H1 (cell line): ENCODE data around the gene MYLK2. TPM values are rescaled to one million over a fixed set of nuclear protein-coding genes. Genes with fewer than 3 reads are reported as not detected.
A peak's percentile ranks its signal among the peaks of the same experiment; 100 is the strongest.

Source experiments
- CTCF ChIA-PET: fragments of 300-600 bp; sonication (Branson Sonifier 250); formaldehyde crosslinking; loops from one replicate; lab custom pipeline; 2021; ENCODE audit not compliant: partially characterized antibody; lab: Charles Lee
- POLR2A ChIA-PET: fragments of 300-600 bp; sonication (Branson Sonifier 250); formaldehyde crosslinking; loops from one replicate; lab custom pipeline; 2021; ENCODE audit warnings: inconsistent platforms; ENCODE audit not compliant: partially characterized antibody; lab: Charles Lee
- DNase-seq, 2 experiments: peaks; one replicate each; pipeline versions ENCODE4 v3.0.0 to v3.0.0-alpha.2; 2010 to 2022; ENCODE audit warnings: low spot score in 2 of 2, low read depth in 1 of 2, mixed read lengths in 1 of 2
- FAIRE-seq: peaks from 2 replicates; lab custom pipeline; 2011; peaks lifted over from hg19 to GRCh38; lab: Jason Lieb, UNC
- H2AFZ ChIP-seq: 2 replicates; pipeline ENCODE4 v1.8.1; 2012; ENCODE audit warnings: low read length, inconsistent platforms
- H2AK5ac ChIP-seq: 2 replicates; pipeline ENCODE4 v1.6.1; 2013; ENCODE audit warnings: low read depth, low read length
- H2BK120ac ChIP-seq: replicated peaks from 2 replicates; pipeline ENCODE3; 2013; ENCODE audit warnings: low read depth, low read length, inconsistent platforms
- H2BK12ac ChIP-seq: 2 replicates; pipeline ENCODE4 v1.6.1; 2013; ENCODE audit warnings: low read depth, low read length
- H2BK15ac ChIP-seq: 2 replicates; pipeline ENCODE4 v1.6.1; 2013; ENCODE audit warnings: low read length
- H2BK20ac ChIP-seq: 2 replicates; pipeline ENCODE4 v1.6.1; 2013; ENCODE audit warnings: low read length
- H2BK5ac ChIP-seq: 2 replicates; pipeline ENCODE4 v1.6.1; 2013; ENCODE audit warnings: low read depth, low read length
- H3K14ac ChIP-seq: 2 replicates; pipeline ENCODE4 v1.6.1; 2013; ENCODE audit warnings: inconsistent platforms; ENCODE audit not compliant: insufficient read length
- H3K18ac ChIP-seq: 2 replicates; pipeline ENCODE4 v1.6.1; 2013; ENCODE audit warnings: low read length; ENCODE audit errors: extremely low read depth
- H3K23ac ChIP-seq: 2 replicates; pipeline ENCODE4 v1.6.1; 2013; ENCODE audit warnings: inconsistent platforms; ENCODE audit not compliant: insufficient read length
- H3K23me2 ChIP-seq: 2 replicates; pipeline ENCODE4 v1.6.1; 2013; ENCODE audit warnings: low read depth, low read length
- H3K27ac ChIP-seq: 2 replicates; pipeline ENCODE4 v1.6.1; 2011; ENCODE audit warnings: low read depth, low read length, inconsistent platforms
- H3K27me3 ChIP-seq, 4 experiments: replicated peaks in 1 of 4; 1 replicate in 1 of 4; 2 replicates in 3 of 4; pipeline versions ENCODE4 v1.6.1 to v1.8.1; 2011 to 2013; ENCODE audit warnings: low read length in 3 of 4, mild to moderate bottlenecking in 3 of 4, inconsistent platforms in 2 of 4, mixed read lengths in 2 of 4, moderate library complexity in 1 of 4; ENCODE audit not compliant: control insufficient read depth in 3 of 4, insufficient read depth in 3 of 4; ENCODE audit errors: extremely low read depth in 1 of 4
- H3K36me3 ChIP-seq, 4 experiments: 2 replicates each; pipeline versions ENCODE4 v1.6.1 to v1.8.1; 2011 to 2013; ENCODE audit warnings: mild to moderate bottlenecking in 4 of 4, low read length in 3 of 4, moderate library complexity in 2 of 4, control low read depth in 1 of 4, inconsistent platforms in 1 of 4; ENCODE audit not compliant: insufficient read depth in 4 of 4, control insufficient read depth in 2 of 4
- H3K4ac ChIP-seq: replicated peaks from 2 replicates; pipeline ENCODE3; 2013; ENCODE audit warnings: low read length, low read depth, mixed read lengths, inconsistent platforms; ENCODE audit not compliant: insufficient read length
- H3K4me1 ChIP-seq, 4 experiments: replicated peaks in 1 of 4; 1 replicate in 1 of 4; 2 replicates in 3 of 4; pipeline versions ENCODE4 v1.6.1 to v1.8.1; 2011 to 2013; ENCODE audit warnings: low read length in 3 of 4, inconsistent platforms in 2 of 4, mixed read lengths in 1 of 4; ENCODE audit not compliant: insufficient read depth in 4 of 4, control insufficient read depth in 3 of 4
- H3K4me2 ChIP-seq, 2 experiments: 2 replicates each; pipeline versions ENCODE4 v1.6.1 to v1.8.1; 2011 to 2013; ENCODE audit warnings: low read depth in 2 of 2, low read length in 2 of 2, control low read depth in 1 of 2, inconsistent platforms in 1 of 2, mild to moderate bottlenecking in 1 of 2; ENCODE audit not compliant: insufficient read depth in 1 of 2
- H3K4me3 ChIP-seq, 4 experiments: fragments of 200-600, 300-600 bp in 1 of 4; sonication (generic), shearing (Covaris generic), sonication (Bioruptor Twin) in 1 of 4; 2 replicates each; pipeline versions ENCODE4 v1.5.1 to v1.8.1; 2011 to 2016; ENCODE audit warnings: low read length in 4 of 4, low read depth in 3 of 4, control low read depth in 2 of 4, inconsistent platforms in 2 of 4, mild to moderate bottlenecking in 2 of 4, mixed read lengths in 1 of 4, moderate library complexity in 1 of 4; ENCODE audit not compliant: insufficient read depth in 2 of 4; ENCODE audit errors: extremely low read depth in 1 of 4
- H3K56ac ChIP-seq: replicated peaks from 2 replicates; pipeline ENCODE3; 2013; ENCODE audit warnings: low read depth, mild to moderate bottlenecking, mixed read lengths, low read length, inconsistent platforms; ENCODE audit not compliant: insufficient read length
- H3K79me1 ChIP-seq: 2 replicates; pipeline ENCODE4 v1.6.1; 2013; ENCODE audit warnings: low read depth, low read length, control low read depth
- H3K79me2 ChIP-seq, 2 experiments: 2 replicates each; pipeline versions ENCODE4 v1.6.1 to v1.8.1; 2012 to 2013; ENCODE audit warnings: low read length in 2 of 2, mild to moderate bottlenecking in 2 of 2, inconsistent platforms in 1 of 2; ENCODE audit not compliant: insufficient read depth in 2 of 2, control insufficient read depth in 1 of 2
- H3K9ac ChIP-seq, 4 experiments: replicated peaks in 1 of 4; 1 replicate in 1 of 4; 2 replicates in 3 of 4; pipeline versions ENCODE4 v1.6.1 to v1.8.1; 2011 to 2013; ENCODE audit warnings: low read depth in 3 of 4, low read length in 3 of 4, control low read depth in 2 of 4, mild to moderate bottlenecking in 2 of 4, moderate library complexity in 2 of 4, inconsistent platforms in 1 of 4; ENCODE audit errors: extremely low read depth in 1 of 4
- H3K9me3 ChIP-seq, 2 experiments: 2 replicates each; pipeline versions ENCODE4 v1.6.1 to v1.8.1; 2012 to 2013; ENCODE audit warnings: mild to moderate bottlenecking in 2 of 2, moderate library complexity in 2 of 2, control low read depth in 1 of 2, inconsistent platforms in 1 of 2, low read depth in 1 of 2, low read length in 1 of 2, mixed read lengths in 1 of 2; ENCODE audit not compliant: insufficient read depth in 2 of 2
- H4K20me1 ChIP-seq, 2 experiments: replicated peaks in 1 of 2; 2 replicates each; pipeline versions ENCODE3 to v1.8.1; 2011 to 2013; ENCODE audit warnings: inconsistent platforms in 2 of 2, low read length in 2 of 2, mild to moderate bottlenecking in 1 of 2; ENCODE audit not compliant: insufficient read depth in 2 of 2, control insufficient read depth in 1 of 2
- H4K5ac ChIP-seq: 2 replicates; pipeline ENCODE4 v1.6.1; 2013; ENCODE audit warnings: low read length, low read depth, mixed read lengths, inconsistent platforms; ENCODE audit not compliant: insufficient read length
- H4K8ac ChIP-seq: 2 replicates; pipeline ENCODE4 v1.8.0; 2013; ENCODE audit warnings: mild to moderate bottlenecking, moderate library complexity, low read length, inconsistent platforms; ENCODE audit not compliant: insufficient read depth; ENCODE audit errors: extremely low read depth
- H4K91ac ChIP-seq: replicated peaks from 2 replicates; pipeline ENCODE3; 2013; ENCODE audit warnings: low read length, mixed read lengths, inconsistent platforms; ENCODE audit not compliant: insufficient read length
- CBX8 ChIP-seq: fragments of 300-800, 300-1000 bp; sonication (generic); IDR thresholded peaks from 2 replicates; pipeline ENCODE4 v1.7.1; 2016; ENCODE audit warnings: low read depth, low read length, borderline replicate concordance
- CTCF ChIP-seq, 3 experiments: IDR thresholded peaks; 1 replicate in 2 of 3; 2 replicates in 1 of 3; pipeline versions ENCODE4 v1.5.1 to v1.6.1; 2011; ENCODE audit warnings: low read length in 3 of 3, mild to moderate bottlenecking in 3 of 3, inconsistent platforms in 2 of 3, low read depth in 1 of 3, moderate library complexity in 1 of 3; ENCODE audit not compliant: insufficient read depth in 1 of 3; ENCODE audit errors: control extremely low read depth in 1 of 3
- HDAC6 ChIP-seq: IDR thresholded peaks from one replicate; pipeline ENCODE4 v1.7.1; 2012; ENCODE audit warnings: low read depth, mild to moderate bottlenecking, inconsistent platforms, low read length, moderate library complexity
- KDM5A ChIP-seq: fragments of 200-600 bp; IDR thresholded peaks from 2 replicates; pipeline ENCODE4 v1.7.1; 2012; ENCODE audit warnings: mild to moderate bottlenecking, low read length, inconsistent platforms, mixed read lengths
- RNF2 ChIP-seq: fragments of 200-900, 300-1000 bp; sonication (generic); IDR thresholded peaks from 2 replicates; pipeline ENCODE4 v1.7.1; 2016; ENCODE audit warnings: borderline replicate concordance, low read depth, mild to moderate bottlenecking, antibody characterized with exemption, low read length; ENCODE audit not compliant: poor library complexity, severe bottlenecking; ENCODE audit errors: missing control alignments
- SIN3A ChIP-seq, 2 experiments: IDR thresholded peaks in 1 of 2; conservative IDR thresholded peaks in 1 of 2; 2 replicates each; pipeline ENCODE4 v1.6.1; 2011 to 2012; ENCODE audit warnings: low read length in 2 of 2, improper control_type of control experiment in 1 of 2, low read depth in 1 of 2, mild to moderate bottlenecking in 1 of 2
- SP4 ChIP-seq: IDR thresholded peaks from 2 replicates; pipeline ENCODE4 v1.6.1; 2012; ENCODE audit warnings: low read length, inconsistent platforms
- WGBS, 2 experiments: shearing (Covaris generic) in 1 of 2; methylation state at CpG; one replicate each; pipeline versions ENCODE4 v1.1.6 to v1.1.7; 2013 to 2015; ENCODE audit warnings: low lambda C conversion rate in 2 of 2, mixed read lengths in 2 of 2, inconsistent platforms in 1 of 2, low coverage in 1 of 2, missing lambda C conversion rate in 1 of 2; ENCODE audit not compliant: insufficient replicate concordance in 2 of 2, insufficient coverage in 1 of 2, insufficient read length in 1 of 2; ENCODE audit errors: extremely low coverage in 1 of 2, missing lambda C conversion rate in 1 of 2; 5-methylcytosine and 5-hydroxymethylcytosine counted together
- polyA plus RNA-seq, 7 experiments: library from polyadenylated mRNA; depleted of rRNA in 3 of 7; stranded (reverse) in 5 of 7; unstranded in 2 of 7; fragments of >200 nt in 5 of 7; fragments of 200-250 nt in 2 of 7; gene quantifications; 1 replicate in 5 of 7; 2 replicates in 1 of 7; 4 replicates in 1 of 7; pipeline versions ENCODE4 v1.2.1 to v1.2.3, GENCODE V29; 2011 to 2013; ENCODE audit warnings: missing spikeins in 2 of 7, mixed read lengths in 2 of 7
- total RNA-seq: library from RNA; stranded (reverse); fragmentation: NEBNext Ultra II Directional; extraction: Animal tissue kit (Norgen Biotek cat#: 25700); gene quantifications from 2 replicates; pipeline ENCODE4 v1.2.1, GENCODE V29; 2021

The MYLK2 gene
- total and polyA plus RNA-seq, 2 of the 8 experiments (the other 6 are each of a cell fraction or from before 2014, with no cell fraction given), result 0.22 to 0.26 TPM

GRCh38 chr20:31861135-31861384 lies 41.9 kb downstream of the MYLK2 start:
- H2BK120ac ChIP-seq, result no peak overlapping the region
- H2AK5ac ChIP-seq, result no peak overlapping the region
- FAIRE-seq, result no peak
- H3K36me3 ChIP-seq, result no peaks in the 10 kb centered on the region
- no peak overlapping the region for H3K14ac ChIP-seq
- WGBS, 2 experiments, result 1% methylated on average over 18 of the region's 20 CpGs; no CpG with 5 or more reads in 1 of the 2 experiments
- CTCF ChIA-PET, result interaction anchor here (1.1 to 2.7 kb wide), 7 partner anchors 10 to 157 kb away, joined by 3 to 17 read pairs (median 7); partner anchors contain the start of gene PDRG1
- H3K23me2 ChIP-seq, result peaks cover 15% of the 10 kb centered on the region
- peak overlapping the region; percentile 38 to 77 (median 68); a peak in 6 of 7 replicates for H3K9ac ChIP-seq
- peaks cover 0 to 16% (median 13%) of the 10 kb centered on the region in 4 experiments; a peak in 5 of 7 replicates for H3K27me3 ChIP-seq
- H3K27ac ChIP-seq, result peak overlapping the region; percentile 9; the same call in 1 of the 2 replicates
- no peak overlapping the region for H4K91ac ChIP-seq
- POLR2A ChIA-PET, result interaction anchor here (1.4 kb wide), 1 partner anchor 134 kb away, joined by 4 read pairs; no protein-coding TSS in a partner anchor
- no peaks in the 10 kb centered on the region for H3K79me1 ChIP-seq
- no peak overlapping the region for H2BK12ac ChIP-seq
- TF ChIP-seq KDM5A (no peak), RNF2 (peak; percentile 63), SIN3A (conservative IDR thresholded peaks at IDR 0.05 in 1 of 2, IDR thresholded peaks at IDR 0.05 in 1 of 2; ENCODE audit: low read depth in 1 of 2, low read length in 2 of 2) (peak in 1 of 2 experiments; percentile 61; a peak in 1 of 4 replicates), HDAC6 (no peak), SP4 (peak; percentile 10; the same call in 1 of the 2 replicates), CBX8 (no peak), CTCF (IDR thresholded peaks at IDR 0.05; ENCODE audit: control extremely low read depth in 1 of 3, insufficient read depth in 1 of 3, low read depth in 1 of 3, low read length in 3 of 3) (no peak)
- TF ChIP-seq, all 59 proteins: peak for 3
- Histone ChIP-seq H3K18ac (no peak overlapping the region; the same call in 1 of the 2 replicates), H3K4me1 (peaks cover 3 to 32% (median 17%) of the 10 kb centered on the region in 4 experiments), H2BK5ac (peak overlapping the region; percentile 21; the same call in 1 of the 2 replicates), H3K23ac (no peak overlapping the region), H2AFZ (no peak overlapping the region; the same call in 1 of the 2 replicates), H3K4me3 (peak overlapping the region; percentile 60 to 89 (median 84)), H3K9me3 (no peaks in the 10 kb centered on the region), H4K20me1 (no peaks in the 10 kb centered on the region), H3K79me2 (no peaks in the 10 kb centered on the region), H3K56ac (peak overlapping the region; percentile 6), H4K8ac (peak overlapping the region; percentile 63; the same call in 1 of the 2 replicates), H4K5ac (no peak overlapping the region), H2BK15ac (no peak overlapping the region; the same call in 1 of the 2 replicates), H3K4ac (no peak overlapping the region), H2BK20ac (no peak overlapping the region), H3K4me2 (peak overlapping the region; percentile 68 to 97)
- DNase-seq, result no peak
